ENCODE measurements around the gene CCT4. TPM values are rescaled to one million over a fixed set of nuclear protein-coding genes. Genes with fewer than 3 reads are reported as not detected.
"Not testable (repeated sequence)": the region's sequence is repeated elsewhere in the genome, so short reads cannot be mapped to it uniquely, and the experiment has no call there.

The CCT4 gene
- total RNA-seq, 1 experiment from 2014 or later: 345 TPM

GRCh38 chr2:61920548-61920947, 32.1 kb upstream of the CCT4 start:
- no peak overlapping the region for H3K27ac Mint-ChIP-seq
- H3K9me3 Mint-ChIP-seq: no peaks in the 10 kb centered on the region
- peaks cover 13% of the 10 kb centered on the region for H3K4me1 Mint-ChIP-seq
- TF ChIP-seq RORB (CRISPR knock-in tag; IDR thresholded peaks at IDR 0.05) (no peak), PREB (CRISPR knock-in tag; IDR thresholded peaks at IDR 0.05; ENCODE audit: borderline replicate concordance) (no peak), JAZF1 (CRISPR knock-in tag; IDR thresholded peaks at IDR 0.05) (no peak), TP53 (CRISPR knock-in tag; IDR thresholded peaks at IDR 0.05) (no peak), ZNF121 (CRISPR knock-in tag; IDR thresholded peaks at IDR 0.05) (no peak), TCF7 (CRISPR knock-in tag; IDR thresholded peaks at IDR 0.05; ENCODE audit: low read depth) (no peak), E2F5 (CRISPR knock-in tag; IDR thresholded peaks at IDR 0.05) (no peak), AR (CRISPR knock-in tag; IDR thresholded peaks at IDR 0.05) (no peak), ZNF416 (CRISPR knock-in tag; IDR thresholded peaks at IDR 0.05) (no peak), ZNF425 (CRISPR knock-in tag; conservative IDR thresholded peaks at IDR 0.05) (no peak), ZNF532 (CRISPR knock-in tag; IDR thresholded peaks at IDR 0.05; ENCODE audit: borderline replicate concordance) (no peak), ZBTB21 (CRISPR knock-in tag; IDR thresholded peaks at IDR 0.05; ENCODE audit: borderline replicate concordance) (no peak), TEAD1 (CRISPR knock-in tag; IDR thresholded peaks at IDR 0.05) (no peak)
- H3K27me3 Mint-ChIP-seq (ENCODE audit: low read depth): no peaks in the 10 kb centered on the region
- ChIA-PET CTCF (interaction anchor here (1.1 kb wide), 1 partner anchor 51 kb away, joined by 4 read pairs; no protein-coding TSS in a partner anchor), POLR2A (no interaction called here)
- H3K4me3 Mint-ChIP-seq: no peak overlapping the region
- no peak for ATAC-seq
- no peak for DNase-seq (ENCODE audit: low spot score)
- peaks cover 2% of the 10 kb centered on the region; the same call in 1 of the 2 replicates for H3K36me3 Mint-ChIP-seq

- not testable (repeated sequence) for H3K9me3 Mint-ChIP-seq, H3K27ac Mint-ChIP-seq
Measured at GRCh38 chr2:61914794-61915193, 26.3 kb upstream of the CCT4 start.

More at GRCh38 chr2:61914794-61915193, 26.3 kb upstream of the CCT4 start:
- DNase-seq (ENCODE audit: low spot score); H3K27me3 Mint-ChIP-seq (ENCODE audit: low read depth); ATAC-seq; H3K36me3 Mint-ChIP-seq; H3K4me1 Mint-ChIP-seq; POLR2A ChIA-PET; CTCF ChIA-PET; H3K4me3 Mint-ChIP-seq: not testable (repeated sequence)

Data from WTC11 (cell line).